ENCODE data around the gene MPZL3. TPM values are rescaled to one million over a fixed set of nuclear protein-coding genes. Genes with fewer than 3 reads are reported as not detected.

The MPZL3 gene
- total RNA-seq, 1 experiment from 2014 or later: 8.7 TPM

GRCh38 chr11:118210323-118210722, 41.8 kb downstream of the MPZL3 start:
- no peaks in the 10 kb centered on the region for H3K4me1 ChIP-seq (ENCODE audit: control insufficient read depth in 1 of 2, insufficient read depth in 2 of 2, low read length in 2 of 2)
- TF ChIP-seq EZH2 (IDR thresholded peaks at IDR 0.05) (no peak), FOSL1 (IDR thresholded peaks at IDR 0.05; ENCODE audit: low read depth) (no peak), SIN3A (IDR thresholded peaks at IDR 0.05; ENCODE audit: low read depth) (no peak), CBX3 (IDR thresholded peaks at IDR 0.05; ENCODE audit: low read depth) (no peak), SP1 (IDR thresholded peaks at IDR 0.05; ENCODE audit: low read depth) (no peak), EZH2phosphoT487 (IDR thresholded peaks at IDR 0.05; ENCODE audit: borderline replicate concordance) (no peak), ATF3 (IDR thresholded peaks at IDR 0.05) (no peak), ZNF274 (IDR thresholded peaks at IDR 0.05; ENCODE audit: low read depth, low read length) (no peak), ZFX (IDR thresholded peaks at IDR 0.05) (no peak), MAX (IDR thresholded peaks at IDR 0.05) (no peak), CEBPB (IDR thresholded peaks at IDR 0.05; ENCODE audit: low read depth) (no peak), POLR2A (IDR thresholded peaks at IDR 0.05; ENCODE audit: borderline replicate concordance, extremely low read depth, insufficient read depth, insufficient read length) (no peak), POLR2AphosphoS5 (IDR thresholded peaks at IDR 0.05; ENCODE audit: low read depth, low read length) (no peak), EGR1 (IDR thresholded peaks at IDR 0.05; ENCODE audit: low read depth) (no peak), TCF7L2 (IDR thresholded peaks at IDR 0.05; ENCODE audit: borderline replicate concordance, extremely low read depth, insufficient read depth, insufficient read length) (no peak)
- no peak for DNase-seq (ENCODE audit: low read depth, low spot score)
- no peaks in the 10 kb centered on the region for H4K20me1 ChIP-seq (ENCODE audit: insufficient read depth)
- no peak overlapping the region for H3K4me2 ChIP-seq (ENCODE audit: low read length)
- H3K36me3 ChIP-seq (ENCODE audit: control insufficient read depth in 1 of 2, insufficient read depth in 2 of 2, low read length in 2 of 2): no peaks in the 10 kb centered on the region
- no peaks in the 10 kb centered on the region for H3K9me3 ChIP-seq (ENCODE audit: control insufficient read depth in 1 of 2, insufficient read depth in 1 of 2, low read depth in 1 of 2, low read length in 2 of 2)
- peaks cover 16% of the 10 kb centered on the region; the same call in 1 of the 2 replicates for H3K27me3 ChIP-seq (ENCODE audit: insufficient read depth, low read length)
- BruUV-seq (replicated peaks): no TSS peak
- H2AFZ ChIP-seq (ENCODE audit: low read depth, low read length, poor library complexity, severe bottlenecking): no peak overlapping the region
- ChIA-PET CTCF (interaction anchor here (2.6 kb wide), 1 partner anchor 12 kb away, joined by 9 read pairs; no protein-coding TSS in a partner anchor), POLR2A (no interaction called here), RAD21 (ENCODE audit: low non-redundant PET in 1 of 2, low total read pairs in 2 of 2, uncharacterized antibody in 2 of 2, unreplicated experiment in 2 of 2) (no interaction called here)
- H3K9me2 ChIP-seq (ENCODE audit: insufficient read depth): no peaks in the 10 kb centered on the region
- no peak for ATAC-seq
- no peaks in the 10 kb centered on the region for H3K79me2 ChIP-seq (ENCODE audit: insufficient read depth, low read length)
- no peak overlapping the region for H3K27ac ChIP-seq (ENCODE audit: low read depth, low read length)
- no peak overlapping the region for H3K4me3 ChIP-seq (replicated peaks in 1 of 2; ENCODE audit: low read depth in 1 of 2, low read length in 2 of 2)
- H3K9ac ChIP-seq (ENCODE audit: low read length): no peak overlapping the region
- intact Hi-C loops (cut with micrococcal nuclease): no loop called here
